ENCODE data around the gene PHKA2.

The PHKA2 gene

GRCh38 chrX:18890049-18890381 lies 93.9 kb downstream of the PHKA2 start:
- peaks cover 31% of the 10 kb centered on the region for H3K4me1 ChIP-seq (ENCODE audit: control insufficient read depth, insufficient read depth, low read length)

DNA sequence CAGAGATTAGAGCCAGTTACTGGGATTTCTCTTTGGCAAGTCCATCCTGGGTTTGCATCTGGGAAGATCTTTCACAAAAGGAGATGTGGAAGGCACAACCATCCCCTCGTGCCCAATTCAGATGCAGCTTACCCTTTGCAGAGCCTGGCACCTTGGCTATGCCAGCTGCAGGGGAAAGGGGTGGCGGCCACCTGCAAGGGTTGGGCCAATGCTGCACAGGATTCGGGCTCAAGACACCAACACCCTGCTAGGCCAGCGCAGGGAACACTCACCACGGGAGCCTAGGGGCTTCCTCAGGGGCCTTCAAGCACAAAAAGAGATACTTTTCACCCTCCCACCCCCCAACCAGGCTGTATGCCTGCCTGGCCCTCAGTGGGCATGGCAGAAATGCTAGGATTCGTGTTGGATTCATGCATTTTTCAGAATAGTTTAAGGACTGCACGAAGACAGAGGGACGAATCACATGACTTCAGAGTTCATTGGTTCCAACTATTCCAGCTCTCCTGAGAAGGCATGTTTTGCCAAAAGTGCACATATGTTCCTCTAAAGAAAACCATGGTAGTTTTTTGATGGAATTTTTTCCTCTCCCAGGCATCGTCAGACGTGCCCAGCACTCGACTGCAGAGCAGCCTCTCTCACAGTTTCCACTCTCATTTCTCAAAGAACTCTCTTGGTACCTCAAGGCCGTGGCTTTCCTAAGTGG lies 94.4 kb downstream of the PHKA2 start:
- Histone ChIP-seq H3K27ac (ENCODE audit: low read depth, low read length) (no peak overlapping the region), H3K4me1 (ENCODE audit: control insufficient read depth, insufficient read depth, low read length) (peaks cover 34% of the 10 kb centered on the region), H3K9ac (ENCODE audit: low read length) (no peak overlapping the region), H3K36me3 (ENCODE audit: control insufficient read depth, insufficient read depth, low read length) (peaks cover 18% of the 10 kb centered on the region), H3K27me3 (ENCODE audit: control insufficient read depth, insufficient read depth, low read length) (no peaks in the 10 kb centered on the region), H3K9me3 (ENCODE audit: control insufficient read depth, insufficient read depth, low read depth, low read length) (no peaks in the 10 kb centered on the region), H3K4me3 (ENCODE audit: low read depth, low read length) (no peak overlapping the region)

More at GRCh38 chrX:18890049-18890381, 93.9 kb downstream of the PHKA2 start:
- Histone ChIP-seq H3K9me3 (ENCODE audit: control insufficient read depth, insufficient read depth, low read depth, low read length) (no peaks in the 10 kb centered on the region), H3K27me3 (ENCODE audit: control insufficient read depth, insufficient read depth, low read length) (no peaks in the 10 kb centered on the region), H3K27ac (ENCODE audit: low read depth, low read length) (no peak overlapping the region), H3K36me3 (ENCODE audit: control insufficient read depth, insufficient read depth, low read length) (peaks cover 18% of the 10 kb centered on the region), H3K4me3 (ENCODE audit: low read depth, low read length) (no peak overlapping the region), H3K9ac (ENCODE audit: low read length) (no peak overlapping the region)

DNA sequence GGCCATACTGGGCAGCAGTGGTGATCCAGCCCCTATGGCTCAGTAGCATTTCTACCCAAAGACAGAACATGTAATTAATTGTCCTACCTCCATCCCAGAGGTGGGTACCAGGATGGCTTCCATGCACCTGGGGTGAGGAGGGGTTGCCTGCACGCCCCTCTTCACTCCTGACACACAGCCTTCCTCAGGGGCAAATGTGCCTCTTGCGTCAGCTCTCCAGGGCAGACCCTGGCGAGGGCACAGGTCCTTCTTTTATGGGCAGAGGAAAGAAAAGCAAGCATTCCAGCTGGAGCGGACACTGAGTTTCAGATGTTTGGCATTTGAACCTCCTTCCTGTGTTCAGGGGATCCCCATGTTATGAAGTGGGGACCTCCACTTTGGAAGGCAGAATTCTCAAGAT lies 95.6 kb downstream of the PHKA2 start:
- Histone ChIP-seq H3K4me3 (ENCODE audit: low read depth, low read length) (no peak overlapping the region), H3K27me3 (ENCODE audit: control insufficient read depth, insufficient read depth, low read length) (no peaks in the 10 kb centered on the region), H3K27ac (ENCODE audit: low read depth, low read length) (no peak overlapping the region), H3K4me1 (ENCODE audit: control insufficient read depth, insufficient read depth, low read length) (peaks cover 41% of the 10 kb centered on the region), H3K9me3 (ENCODE audit: control insufficient read depth, insufficient read depth, low read depth, low read length) (no peaks in the 10 kb centered on the region), H3K36me3 (ENCODE audit: control insufficient read depth, insufficient read depth, low read length) (peaks cover 7% of the 10 kb centered on the region), H3K9ac (ENCODE audit: low read length) (no peak overlapping the region)

DNA sequence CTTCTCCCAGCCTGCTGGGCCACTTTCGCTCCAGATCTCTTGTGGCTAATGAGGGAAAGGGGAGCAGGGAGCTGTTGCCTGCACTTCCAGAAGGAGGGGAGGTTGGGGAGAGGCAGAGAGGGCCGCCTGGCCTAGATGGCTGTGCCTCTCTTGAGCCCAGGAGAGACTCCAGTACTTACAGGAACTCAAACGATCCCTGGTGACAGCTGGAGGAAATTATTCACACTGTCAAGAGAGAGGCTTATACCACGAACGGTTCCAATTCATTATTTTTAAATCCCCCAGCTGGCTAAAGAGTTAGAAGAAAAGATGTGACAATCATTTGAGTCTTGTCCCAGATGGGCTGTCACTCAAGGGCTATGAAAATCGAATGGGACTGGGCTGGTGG lies 96.1 kb downstream of the PHKA2 start:
- H3K9me3 ChIP-seq (ENCODE audit: control insufficient read depth, insufficient read depth, low read depth, low read length) = no peaks in the 10 kb centered on the region
- H3K4me1 ChIP-seq (ENCODE audit: control insufficient read depth, insufficient read depth, low read length) = peaks cover 44% of the 10 kb centered on the region
- peaks cover 2% of the 10 kb centered on the region; the same call in 1 of the 2 replicates for H3K36me3 ChIP-seq (ENCODE audit: control insufficient read depth, insufficient read depth, low read length)
- H3K27ac ChIP-seq (ENCODE audit: low read depth, low read length) = no peak overlapping the region
- no peak overlapping the region for H3K9ac ChIP-seq (ENCODE audit: low read length)
- H3K4me3 ChIP-seq (ENCODE audit: low read depth, low read length) = no peak overlapping the region
- no peaks in the 10 kb centered on the region for H3K27me3 ChIP-seq (ENCODE audit: control insufficient read depth, insufficient read depth, low read length)

- no peaks in the 10 kb centered on the region for H3K36me3 ChIP-seq (ENCODE audit: control insufficient read depth, insufficient read depth, low read length)
- H3K4me1 ChIP-seq (ENCODE audit: control insufficient read depth, insufficient read depth, low read length) = peaks cover 44% of the 10 kb centered on the region
- no peaks in the 10 kb centered on the region for H3K27me3 ChIP-seq (ENCODE audit: control insufficient read depth, insufficient read depth, low read length)
- peak overlapping the region; percentile 68 for H3K4me3 ChIP-seq (ENCODE audit: low read depth, low read length)
- no peak overlapping the region for H3K9ac ChIP-seq (ENCODE audit: low read length)
- no peaks in the 10 kb centered on the region; the same call in 1 of the 2 replicates for H3K9me3 ChIP-seq (ENCODE audit: control insufficient read depth, insufficient read depth, low read depth, low read length)
- no peak overlapping the region for H3K27ac ChIP-seq (ENCODE audit: low read depth, low read length)
Measured at GRCh38 chrX:18887177-18887824, 96.6 kb downstream of the PHKA2 start.

DNA sequence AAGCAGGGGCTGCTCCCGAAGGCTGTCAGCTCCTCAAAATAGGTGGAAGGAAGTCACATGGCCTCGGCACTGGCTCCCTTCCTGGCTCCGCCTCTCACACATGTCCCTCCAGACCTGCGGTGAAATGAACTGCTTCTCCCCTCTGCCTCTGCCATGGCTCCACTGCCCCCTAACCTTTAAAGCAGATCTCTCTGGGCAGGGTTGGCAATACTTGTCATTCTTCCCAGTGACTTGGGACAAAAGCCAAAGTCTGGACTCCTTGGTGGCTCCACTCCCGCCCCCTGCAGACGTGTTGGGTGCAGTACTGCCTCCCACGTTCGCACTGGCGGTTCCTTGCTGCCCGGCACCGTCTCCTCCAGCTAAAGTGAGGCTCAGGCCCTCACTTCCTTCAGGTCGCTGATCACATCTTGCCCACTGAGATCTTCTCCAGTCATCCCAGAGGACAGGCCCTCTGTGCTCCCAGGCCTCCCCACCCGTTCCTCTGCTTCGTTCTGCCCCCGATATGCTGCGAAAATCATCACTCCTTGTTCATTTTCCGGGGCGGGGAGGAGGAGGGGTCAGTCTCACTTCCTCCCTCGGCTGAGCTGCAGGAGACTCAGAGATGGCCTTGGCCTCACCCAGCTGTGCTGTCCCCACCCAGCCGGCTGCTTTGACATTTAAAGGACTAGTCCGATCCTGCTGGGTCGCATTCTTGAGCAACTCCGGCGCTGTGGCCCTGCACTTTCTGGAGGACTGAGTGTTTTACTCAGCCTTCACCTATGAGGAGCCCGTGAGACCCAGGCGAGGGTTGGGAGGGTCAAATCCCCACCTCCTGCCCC lies 97.4 kb downstream of the PHKA2 start:
- peak overlapping the region; percentile 68 for H3K4me3 ChIP-seq (ENCODE audit: low read depth, low read length)
- H3K27me3 ChIP-seq (ENCODE audit: control insufficient read depth, insufficient read depth, low read length) = no peaks in the 10 kb centered on the region
- H3K27ac ChIP-seq (ENCODE audit: low read depth, low read length) = 0 out of 2 replicates have a peak overlapping the region, but pooled peaks have one; percentile 36
- no peaks in the 10 kb centered on the region; the same call in 1 of the 2 replicates for H3K9me3 ChIP-seq (ENCODE audit: control insufficient read depth, insufficient read depth, low read depth, low read length)
- no peaks in the 10 kb centered on the region for H3K36me3 ChIP-seq (ENCODE audit: control insufficient read depth, insufficient read depth, low read length)
- H3K4me1 ChIP-seq (ENCODE audit: control insufficient read depth, insufficient read depth, low read length) = peaks cover 44% of the 10 kb centered on the region
- peak overlapping the region; percentile 73 for H3K9ac ChIP-seq (ENCODE audit: low read length)

- Histone ChIP-seq H3K36me3 (ENCODE audit: control insufficient read depth, insufficient read depth, low read length) (no peaks in the 10 kb centered on the region), H3K4me3 (ENCODE audit: low read depth, low read length) (peak overlapping the region; percentile 68), H3K9me3 (ENCODE audit: control insufficient read depth, insufficient read depth, low read depth, low read length) (no peaks in the 10 kb centered on the region; the same call in 1 of the 2 replicates), H3K27ac (ENCODE audit: low read depth, low read length) (no peak overlapping the region), H3K9ac (ENCODE audit: low read length) (peak overlapping the region; percentile 73), H3K27me3 (ENCODE audit: control insufficient read depth, insufficient read depth, low read length) (no peaks in the 10 kb centered on the region), H3K4me1 (ENCODE audit: control insufficient read depth, insufficient read depth, low read length) (peaks cover 44% of the 10 kb centered on the region)
Measured at GRCh38 chrX:18886005-18886343, 97.9 kb downstream of the PHKA2 start.

- peaks cover 44% of the 10 kb centered on the region for H3K4me1 ChIP-seq (ENCODE audit: control insufficient read depth, insufficient read depth, low read length)
- peak overlapping the region; percentile 68 for H3K4me3 ChIP-seq (ENCODE audit: low read depth, low read length)
- no peak overlapping the region for H3K27ac ChIP-seq (ENCODE audit: low read depth, low read length)
- no peak overlapping the region for H3K9ac ChIP-seq (ENCODE audit: low read length)
- H3K9me3 ChIP-seq (ENCODE audit: control insufficient read depth, insufficient read depth, low read depth, low read length) = no peaks in the 10 kb centered on the region; the same call in 1 of the 2 replicates
- no peaks in the 10 kb centered on the region for H3K36me3 ChIP-seq (ENCODE audit: control insufficient read depth, insufficient read depth, low read length)
- no peaks in the 10 kb centered on the region for H3K27me3 ChIP-seq (ENCODE audit: control insufficient read depth, insufficient read depth, low read length)
Measured at GRCh38 chrX:18885328-18886004, 98.4 kb downstream of the PHKA2 start.

GRCh38 chrX:18884916-18885315 lies 99.0 kb downstream of the PHKA2 start:
- no peak overlapping the region for H3K9ac ChIP-seq (ENCODE audit: low read length)
- no peak overlapping the region for H3K27ac ChIP-seq (ENCODE audit: low read depth, low read length)
- H3K36me3 ChIP-seq (ENCODE audit: control insufficient read depth, insufficient read depth, low read length) = no peaks in the 10 kb centered on the region
- no peaks in the 10 kb centered on the region for H3K27me3 ChIP-seq (ENCODE audit: control insufficient read depth, insufficient read depth, low read length)
- H3K9me3 ChIP-seq (ENCODE audit: control insufficient read depth, insufficient read depth, low read depth, low read length) = no peaks in the 10 kb centered on the region; the same call in 1 of the 2 replicates
- peaks cover 44% of the 10 kb centered on the region for H3K4me1 ChIP-seq (ENCODE audit: control insufficient read depth, insufficient read depth, low read length)
- no peak overlapping the region for H3K4me3 ChIP-seq (ENCODE audit: low read depth, low read length)

DNA sequence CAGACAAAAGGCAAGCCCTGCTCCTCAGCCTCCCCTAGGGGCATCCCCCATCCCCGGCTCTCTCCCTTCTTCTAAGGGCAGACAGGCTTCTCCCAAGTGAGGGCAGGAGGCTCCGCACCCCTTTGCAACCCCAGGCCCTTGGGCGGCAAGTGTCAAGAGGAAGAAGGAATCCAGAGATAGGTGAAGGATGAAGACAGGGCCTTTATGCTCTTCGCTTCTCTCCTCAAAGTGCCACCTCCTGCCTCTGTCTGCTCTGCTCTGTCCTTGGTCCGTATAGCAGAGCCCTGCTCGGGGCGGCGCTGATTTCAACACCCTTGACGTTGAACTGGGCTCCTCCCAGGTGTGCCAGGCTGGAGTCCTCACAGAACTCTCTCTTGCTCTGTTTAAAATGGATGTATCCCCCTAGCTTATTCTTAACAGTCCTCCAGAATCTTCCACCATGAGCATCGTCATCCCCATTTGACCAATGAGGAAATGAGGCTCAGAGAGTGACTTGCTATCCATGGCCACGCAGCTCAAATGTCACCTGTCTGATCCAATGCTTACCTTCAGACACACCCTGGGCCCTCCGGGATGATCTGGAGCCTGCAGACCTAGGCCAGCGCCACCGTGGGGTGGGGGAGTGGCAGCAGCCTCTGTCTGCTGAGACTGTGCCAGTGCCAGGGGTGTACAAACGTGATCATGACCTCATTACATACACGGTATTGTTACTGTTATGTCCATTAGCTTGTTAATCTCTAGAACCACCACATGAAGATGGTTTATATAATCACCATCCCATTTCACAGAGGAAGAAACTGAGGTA lies 99.8 kb downstream of the PHKA2 start:
- H3K9ac ChIP-seq (ENCODE audit: low read length) = no peak overlapping the region
- peaks cover 44% of the 10 kb centered on the region for H3K4me1 ChIP-seq (ENCODE audit: control insufficient read depth, insufficient read depth, low read length)
- H3K36me3 ChIP-seq (ENCODE audit: control insufficient read depth, insufficient read depth, low read length) = no peaks in the 10 kb centered on the region
- no peaks in the 10 kb centered on the region for H3K27me3 ChIP-seq (ENCODE audit: control insufficient read depth, insufficient read depth, low read length)
- no peak overlapping the region for H3K4me3 ChIP-seq (ENCODE audit: low read depth, low read length)
- H3K27ac ChIP-seq (ENCODE audit: low read depth, low read length) = no peak overlapping the region
- H3K9me3 ChIP-seq (ENCODE audit: control insufficient read depth, insufficient read depth, low read depth, low read length) = no peaks in the 10 kb centered on the region; the same call in 1 of the 2 replicates
